ENCODE results near the gene GIMAP4.
A peak's percentile ranks its signal among the peaks of the same experiment; 100 is the strongest.
"Not testable (repeated sequence)": the region's sequence is repeated elsewhere in the genome, so short reads cannot be mapped to it uniquely, and the experiment has no call there.

The GIMAP4 gene

GRCh38 chr7:150567169-150567568 lies at the start of gene GIMAP4:
Gene GIMAP4, plus strand, starts transcription at chr7:150567390. Its CDS starts 2,512 bp downstream, at chr7:150569902.
- no peak for DNase-seq

DNA sequence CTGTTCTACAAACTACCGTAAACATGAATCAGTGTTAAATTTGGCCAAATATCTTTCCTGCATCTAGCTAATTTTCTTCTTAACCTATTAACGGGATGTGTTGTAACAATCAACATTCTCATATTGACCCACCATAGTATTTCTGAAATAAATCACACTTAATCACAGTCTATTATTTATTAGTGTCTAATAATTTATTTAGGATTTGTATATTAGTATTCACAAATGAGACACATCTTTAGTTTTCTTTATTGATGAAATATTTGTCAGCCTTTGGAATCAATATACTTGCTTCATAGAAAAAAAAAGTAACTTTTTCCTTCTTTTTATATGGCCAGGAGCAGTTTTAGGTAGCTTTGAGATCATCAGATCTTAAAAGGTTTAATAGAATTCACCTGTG lies 47.9 kb upstream of the GIMAP4 start:
- DNase-seq, result no peak

GRCh38 chr7:150520145-150520544 lies 47.0 kb upstream of the GIMAP4 start:
- DNase-seq, result peak; percentile 51 to 62

DNA sequence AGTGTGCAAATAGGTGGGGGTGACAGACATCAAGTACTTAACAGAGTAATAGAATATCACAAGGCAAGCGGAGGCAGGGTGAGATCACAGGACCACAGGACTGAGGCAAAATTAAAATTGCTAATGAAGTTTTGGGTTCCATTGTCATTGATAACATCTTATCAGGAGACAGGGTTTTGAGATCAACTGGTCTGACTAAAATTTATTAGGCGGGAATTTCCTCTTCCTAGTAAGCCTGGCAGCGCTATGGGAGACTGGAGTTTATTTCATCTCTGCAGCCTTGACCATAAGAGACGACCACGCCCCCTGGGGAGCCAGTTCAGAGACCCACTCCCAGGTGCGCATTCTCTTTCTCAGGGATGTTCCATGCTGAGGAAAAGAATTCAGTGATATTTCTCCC lies 44.3 kb upstream of the GIMAP4 start:
- DNase-seq, result not testable (repeated sequence)

GRCh38 chr7:150524018-150524417 lies 43.2 kb upstream of the GIMAP4 start:
- no peak for DNase-seq

- DNase-seq, result no peak
Measured at GRCh38 chr7:150531704-150532103, 35.5 kb upstream of the GIMAP4 start.

- DNase-seq, result no peak
Measured at GRCh38 chr7:150538259-150538658, 28.9 kb upstream of the GIMAP4 start.

DNA sequence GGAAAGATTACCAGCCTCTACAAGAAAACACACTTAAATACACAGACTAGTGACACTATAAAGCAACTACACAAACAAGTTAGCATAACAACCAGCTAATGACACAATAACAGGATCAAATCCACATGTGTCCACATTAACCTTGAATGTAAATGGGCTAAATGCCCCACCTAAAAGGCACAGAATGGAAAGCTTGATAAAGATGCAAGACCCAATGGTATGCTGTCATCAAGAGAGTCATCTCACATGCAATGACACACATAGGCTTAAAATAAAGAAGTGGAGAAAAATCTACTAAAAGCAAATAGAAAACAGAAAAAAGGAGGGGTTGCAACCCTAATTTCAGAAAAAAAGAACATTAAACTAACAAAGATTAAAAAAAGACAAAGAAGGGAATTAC lies 14.0 kb upstream of the GIMAP4 start:
- no peak for DNase-seq

DNA sequence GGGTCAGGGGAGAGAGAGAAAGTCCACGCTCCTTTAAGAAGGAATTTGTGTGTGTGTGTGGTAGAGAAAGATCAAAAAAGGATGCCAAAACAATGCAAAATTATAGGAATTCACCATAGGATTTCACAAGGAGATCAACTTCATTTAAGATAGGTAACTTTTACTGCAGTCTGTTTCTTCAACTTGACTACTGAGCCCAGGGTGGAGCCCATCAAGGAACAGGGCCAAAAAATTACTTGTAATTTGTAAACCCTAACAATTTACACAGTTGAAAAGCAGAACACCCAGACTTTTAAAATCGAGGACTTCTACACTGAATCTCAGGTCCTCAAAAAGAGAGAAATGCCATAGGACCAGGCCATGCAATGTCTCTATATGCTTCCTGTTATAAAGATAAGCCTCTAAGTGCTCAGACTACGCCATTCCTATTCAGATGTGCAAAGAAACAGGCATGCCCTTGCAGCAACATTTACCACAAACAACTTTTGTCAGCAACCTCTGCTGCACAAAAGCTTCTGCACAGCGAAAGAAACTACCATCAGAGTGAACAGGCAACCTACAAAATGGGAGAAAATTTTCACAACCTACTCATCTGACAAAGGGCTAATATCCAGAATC lies 10.6 kb upstream of the GIMAP4 start:
- DNase-seq, result no peak

DNA sequence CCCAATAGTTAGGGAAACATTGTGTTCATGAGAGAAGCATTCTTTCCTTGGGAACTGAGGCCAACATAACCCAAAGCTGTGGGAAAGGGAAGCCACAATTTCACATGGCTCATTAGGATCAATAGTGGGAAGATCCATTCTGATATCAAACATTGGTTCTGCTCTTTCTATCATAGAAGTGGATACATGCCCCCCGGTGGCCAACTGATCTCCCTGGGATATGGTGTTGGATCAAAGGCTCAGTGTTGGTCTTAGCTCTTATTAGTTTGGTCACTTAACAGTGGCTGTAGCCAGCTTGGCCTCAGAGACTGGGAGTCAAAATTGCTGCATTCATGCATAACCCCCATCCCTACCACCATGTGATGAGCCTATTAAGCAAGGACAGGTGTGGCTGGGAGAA lies 6.7 kb upstream of the GIMAP4 start:
- DNase-seq, result no peak

DNA sequence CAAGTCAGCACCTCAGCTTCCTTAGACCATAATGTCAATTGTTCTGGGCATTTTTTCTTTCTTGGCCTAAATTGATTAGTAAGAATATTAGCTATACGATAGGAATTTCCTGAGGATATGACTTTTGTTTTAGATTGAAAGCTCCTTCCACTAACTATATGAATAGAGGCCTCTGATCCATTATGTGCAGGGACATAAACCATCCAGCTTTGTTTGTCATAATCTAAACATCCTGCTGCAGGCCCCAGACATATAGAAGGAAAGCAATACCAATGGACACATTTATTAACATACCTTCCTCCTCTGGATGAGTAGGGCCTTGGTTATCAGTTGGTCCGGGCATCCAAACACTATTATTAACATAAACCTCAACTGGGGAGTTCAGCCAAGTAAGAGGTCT lies 4.3 kb upstream of the GIMAP4 start:
- no peak for DNase-seq

DNA sequence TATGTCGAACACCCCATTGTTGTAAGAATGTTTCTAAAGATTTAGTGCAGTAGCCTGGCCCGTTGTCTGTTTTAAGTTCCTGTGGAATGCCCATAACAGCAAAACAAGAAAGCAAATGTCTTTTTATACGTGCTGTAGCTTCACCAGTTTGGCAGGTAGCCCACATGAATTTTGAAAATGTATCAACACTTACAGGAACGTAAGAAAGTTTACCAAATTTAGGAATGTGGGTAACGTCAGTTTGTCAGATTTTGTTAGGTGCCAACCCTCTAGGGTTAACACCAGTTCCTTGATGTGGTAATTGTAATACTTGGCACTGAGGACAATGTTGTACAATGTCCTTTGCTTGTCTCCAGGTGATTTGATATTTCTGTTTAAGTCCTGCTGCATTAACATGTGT lies 3.2 kb upstream of the GIMAP4 start:
- DNase-seq, result no peak

- no peak for DNase-seq
Measured at GRCh38 chr7:150564566-150564965, 2.6 kb upstream of the GIMAP4 start.

DNA sequence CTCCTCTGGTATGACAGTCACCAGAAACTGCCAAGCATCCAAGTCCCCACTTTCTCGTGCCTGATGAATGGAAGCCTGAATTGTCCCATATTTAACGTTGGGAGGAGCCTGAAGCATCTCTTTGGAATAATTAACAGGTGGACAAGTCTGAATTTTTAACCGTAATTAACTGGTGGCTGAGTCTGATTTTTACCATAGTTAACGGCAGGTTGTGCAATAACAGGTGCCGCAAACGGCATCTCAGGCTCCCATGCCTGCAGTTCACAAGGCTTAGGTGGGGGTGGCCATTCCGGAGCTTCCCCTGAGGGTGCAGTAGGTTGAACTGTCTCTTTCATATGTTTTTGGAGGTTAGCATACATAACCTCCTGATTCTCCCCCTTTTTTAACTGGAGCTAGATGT lies 2.0 kb upstream of the GIMAP4 start:
- DNase-seq, result no peak

DNA sequence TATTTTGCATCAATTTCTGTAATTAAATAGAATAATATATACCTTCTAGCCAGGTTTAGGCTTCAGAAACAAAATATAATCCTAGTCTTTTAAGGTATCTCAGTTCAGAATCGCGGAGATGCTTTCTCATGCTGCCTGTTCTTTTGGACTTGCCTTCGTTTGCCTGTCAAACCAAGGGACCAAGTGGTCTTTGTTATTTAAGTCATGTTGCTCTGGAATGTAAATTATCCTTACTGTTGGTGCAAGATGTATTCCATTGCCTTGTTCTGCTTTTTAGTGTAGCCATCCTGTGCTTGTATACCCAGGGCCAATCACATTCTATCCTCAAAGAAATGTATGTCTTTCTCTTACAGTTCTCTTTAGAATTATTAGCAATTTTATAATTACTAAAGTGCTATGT lies 1.1 kb upstream of the GIMAP4 start:
- DNase-seq, result no peak

- DNase-seq, result no peak
Measured at GRCh38 chr7:150566572-150566971, 618 bp upstream of the GIMAP4 start.

DNA sequence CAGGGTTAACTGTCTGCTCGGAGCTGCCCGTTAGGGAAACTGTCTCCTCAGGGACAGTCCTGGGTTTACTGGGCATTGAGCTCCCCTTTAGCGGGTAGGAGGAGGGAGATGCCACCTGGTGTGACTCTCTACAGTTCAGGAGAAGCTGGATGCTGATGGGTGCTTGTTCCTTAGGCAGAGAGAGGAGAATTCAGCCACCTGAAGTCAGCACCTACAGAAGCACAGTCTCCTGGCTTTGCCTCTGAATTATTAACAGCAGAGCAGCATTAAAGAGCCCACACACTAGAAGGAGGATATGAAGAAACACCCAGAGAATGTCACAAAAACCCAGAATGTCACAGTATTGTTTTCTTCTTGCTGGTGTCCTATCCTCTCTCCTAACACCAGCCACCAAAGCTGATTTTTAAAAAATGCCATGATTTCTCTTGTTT lies 696 bp downstream of the GIMAP4 start:
- no peak for DNase-seq

- peak in 1 of 2 experiments; percentile 40 for DNase-seq
Measured at GRCh38 chr7:150568714-150569113, 1.5 kb downstream of the GIMAP4 start.

DNA sequence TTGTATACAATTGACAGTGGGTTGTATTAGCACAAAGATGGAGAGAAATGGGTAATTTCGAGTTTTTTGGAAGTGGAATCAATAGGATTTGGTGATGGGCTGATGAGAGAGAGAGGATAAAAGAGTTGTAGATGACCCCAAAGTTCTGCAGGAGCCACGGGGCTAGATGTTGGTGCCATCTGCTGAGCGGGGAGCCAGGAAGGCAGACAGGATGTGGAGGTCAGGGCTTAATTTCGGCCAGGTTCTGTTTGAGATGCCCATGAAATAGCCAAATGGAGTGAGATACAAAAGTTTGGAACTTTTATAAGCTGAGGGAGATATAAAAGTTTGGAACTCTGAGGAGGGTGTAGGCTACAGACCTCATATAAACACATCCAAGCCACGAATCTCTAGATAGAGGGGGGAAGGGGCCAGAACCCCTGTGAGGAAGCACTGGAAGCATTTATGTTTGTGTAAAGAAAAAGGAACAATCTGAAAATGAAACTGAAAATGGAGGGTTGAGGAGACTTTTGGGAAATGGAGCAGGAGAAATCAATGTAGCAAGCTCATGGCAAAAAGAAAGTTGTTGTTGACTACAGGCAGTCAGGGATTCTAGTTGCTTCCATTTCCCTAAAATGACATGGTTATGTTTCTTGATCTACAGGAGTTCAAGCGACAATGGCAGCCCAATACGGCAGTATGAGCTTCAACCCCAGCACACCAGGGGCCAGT lies 2.2 kb downstream of the GIMAP4 start:
- no peak for DNase-seq

DNA sequence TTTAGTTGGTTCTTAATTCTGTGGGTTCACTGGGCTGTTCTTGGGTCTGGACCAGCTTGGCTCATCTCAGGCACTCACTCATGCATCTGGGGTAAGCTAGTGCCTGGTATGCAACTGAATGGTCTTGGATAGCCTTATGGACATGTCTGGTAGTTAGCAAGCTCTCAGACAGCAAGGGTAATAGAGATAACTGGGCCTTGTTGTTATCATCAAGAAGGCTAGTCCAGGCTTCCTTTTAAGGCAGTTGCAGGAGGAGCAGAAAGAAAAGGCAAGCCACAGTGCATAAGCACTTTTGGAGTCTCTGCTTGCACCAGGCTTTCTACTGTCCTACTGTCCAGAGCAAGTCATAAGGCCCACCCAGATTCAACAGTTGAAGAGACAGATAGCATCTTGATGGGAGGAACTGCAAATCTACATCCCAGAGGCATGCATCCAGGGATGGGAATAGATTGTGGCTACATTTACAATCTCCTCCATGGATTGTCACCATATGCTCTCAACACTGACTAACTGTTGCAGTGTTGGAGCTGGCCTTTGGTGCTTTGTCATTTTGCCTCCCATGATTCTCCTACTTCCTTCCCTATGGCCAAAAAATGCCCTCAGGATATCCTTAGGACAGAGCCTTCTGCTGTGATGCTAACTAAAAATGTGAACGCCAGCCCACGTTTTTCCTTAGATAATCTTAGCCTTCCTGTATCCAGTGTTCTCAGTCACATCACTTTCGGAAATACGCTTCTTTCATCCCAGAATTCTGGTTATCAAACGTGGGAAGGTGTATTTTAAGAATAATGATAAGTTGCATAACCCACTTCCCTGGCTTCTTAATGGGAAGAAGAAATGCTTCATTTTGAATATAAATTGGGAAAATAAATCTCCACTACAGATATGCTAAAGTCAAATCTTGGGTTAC lies 3.6 kb downstream of the GIMAP4 start:
- no peak for DNase-seq

GRCh38 chr7:150572496-150572895 lies 5.3 kb downstream of the GIMAP4 start:
- no peak for DNase-seq

GRCh38 chr7:150579979-150580637 lies 12.9 kb downstream of the GIMAP4 start:
- DNase-seq, result not testable (repeated sequence)
